GM18951 (cell line): ENCODE measurements around the gene DNAJC3.

Source experiments
- POLR2A ChIP-seq: IDR thresholded peaks from 4 replicates; pipeline ENCODE4 v1.6.1; 2011; ENCODE audit warnings: mild to moderate bottlenecking; ENCODE audit not compliant: insufficient read length, insufficient read depth; ENCODE audit errors: extremely low read depth
- in situ Hi-C: fragments of 300-500 bp; cut with MboI; formaldehyde crosslinking; loops from one replicate; pipeline ENCODE4 v1.12.0; 2022; ENCODE audit warnings: low sequenced_read_pairs, mixed read lengths, inconsistent platforms; ENCODE audit not compliant: unreplicated experiment

DNAJC3 gene

GRCh38 chr13:95814495-95814894 lies 137.6 kb downstream of the DNAJC3 start:
- TF ChIP-seq POLR2A: no peak
- in situ Hi-C loops: no loop called here

- in situ Hi-C loops: no loop called here
- TF ChIP-seq POLR2A: no peak
Measured at GRCh38 chr13:95822303-95822702, 145.4 kb downstream of the DNAJC3 start.

- in situ Hi-C loops: loop anchor here (25.0 kb wide), 1 partner anchor 296 kb away; no protein-coding TSS in a partner anchor
- no peak for TF ChIP-seq POLR2A
Measured at GRCh38 chr13:95833126-95833525, 156.2 kb downstream of the DNAJC3 start.

- in situ Hi-C loops: loop anchor here (25.0 kb wide), 1 partner anchor 296 kb away; no protein-coding TSS in a partner anchor
- TF ChIP-seq POLR2A: no peak
Measured at GRCh38 chr13:95833719-95834118, 156.8 kb downstream of the DNAJC3 start.

- in situ Hi-C loops: loop anchor here (25.0 kb wide), 1 partner anchor 297 kb away; no protein-coding TSS in a partner anchor
- no peak for TF ChIP-seq POLR2A
Measured at GRCh38 chr13:95834134-95834765, 157.3 kb downstream of the DNAJC3 start.

GRCh38 chr13:95841894-95842293 lies 165.0 kb downstream of the DNAJC3 start:
- TF ChIP-seq POLR2A: no peak
- in situ Hi-C loops: loop anchor here (25.0 kb wide), 1 partner anchor 305 kb away; no protein-coding TSS in a partner anchor

GRCh38 chr13:95842898-95843297 lies 166.0 kb downstream of the DNAJC3 start:
- in situ Hi-C loops: loop anchor here (25.0 kb wide), 1 partner anchor 306 kb away; no protein-coding TSS in a partner anchor
- no peak for TF ChIP-seq POLR2A
